ENCODE data around the gene NR4A3.
"Not testable (repeated sequence)": the region's sequence is repeated elsewhere in the genome, so short reads cannot be mapped to it uniquely, and the experiment has no call there.

NR4A3 gene

GRCh38 chr9:99834474-99834873 is 12.8 kb downstream of the NR4A3 start:
- DNase-seq, result no peak

GRCh38 chr9:99835142-99835541 is 13.5 kb downstream of the NR4A3 start:
- no peak for DNase-seq

GRCh38 chr9:99835581-99835980 is 13.9 kb downstream of the NR4A3 start:
- DNase-seq, result no peak

DNA sequence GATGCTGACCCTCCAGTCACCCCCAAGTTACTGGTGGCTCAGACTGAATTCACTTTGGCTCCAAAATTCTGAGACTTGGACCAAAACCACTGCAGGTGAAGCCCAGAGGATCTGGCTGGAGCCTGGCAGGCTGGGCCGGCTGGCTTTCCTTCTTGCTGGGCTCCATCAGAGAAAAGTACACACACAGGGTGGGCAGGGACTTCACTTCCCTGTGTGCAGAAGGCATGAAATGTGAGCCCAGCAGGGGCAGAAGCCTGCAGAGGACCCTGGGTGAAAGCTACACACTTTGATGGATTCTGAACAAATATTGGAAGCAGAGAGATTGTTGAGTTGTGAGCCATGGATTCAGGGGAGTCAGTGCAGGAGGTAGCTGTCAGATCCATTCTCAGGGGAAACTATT is 18.4 kb downstream of the NR4A3 start:
- DNase-seq, result no peak

- DNase-seq, result no peak
These were observed 23.4 kb downstream of the NR4A3 start for GRCh38 chr9:99845063-99845462.

GRCh38 chr9:99848447-99848846 is 26.8 kb downstream of the NR4A3 start:
- no peak for DNase-seq

DNA sequence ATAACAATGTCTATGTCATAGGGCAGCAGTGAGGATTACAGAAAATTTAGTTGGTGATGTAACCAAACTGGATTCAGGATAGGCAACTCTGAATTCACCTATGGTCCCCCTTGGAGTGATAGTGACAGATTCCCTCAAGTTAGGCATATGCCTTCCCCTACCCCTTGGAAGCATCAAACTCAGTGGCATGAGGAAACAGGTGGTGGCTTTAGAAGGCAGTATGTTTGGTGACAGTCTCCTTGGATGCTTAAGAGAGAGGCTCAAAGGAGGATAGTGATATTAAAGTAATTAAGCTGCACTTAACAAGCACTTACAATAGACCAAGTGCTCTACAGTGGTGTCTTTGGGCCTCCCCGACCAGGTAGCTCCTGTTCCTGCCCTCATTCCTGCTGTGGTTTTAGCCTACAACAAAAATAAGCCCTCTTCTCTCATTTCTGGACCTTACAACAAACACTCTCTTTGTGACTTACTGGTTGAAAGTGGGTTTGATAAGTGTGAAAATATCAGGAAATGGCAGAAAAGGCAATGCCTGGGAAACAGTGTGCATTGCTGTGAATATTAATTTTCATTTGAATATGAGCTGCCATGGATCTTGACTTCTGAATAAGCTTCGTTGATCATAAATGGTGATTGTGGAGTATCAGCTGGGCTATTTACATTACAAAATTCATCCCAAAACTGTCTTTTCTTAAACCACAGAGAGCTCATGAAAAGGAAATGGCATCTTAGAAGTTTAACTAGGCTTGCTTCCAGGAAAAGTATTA is 29.2 kb downstream of the NR4A3 start:
- no peak for DNase-seq

GRCh38 chr9:99851500-99851822 is 29.8 kb downstream of the NR4A3 start:
- no peak for DNase-seq

GRCh38 chr9:99852617-99853016 is 30.9 kb downstream of the NR4A3 start:
- no peak for DNase-seq

DNA sequence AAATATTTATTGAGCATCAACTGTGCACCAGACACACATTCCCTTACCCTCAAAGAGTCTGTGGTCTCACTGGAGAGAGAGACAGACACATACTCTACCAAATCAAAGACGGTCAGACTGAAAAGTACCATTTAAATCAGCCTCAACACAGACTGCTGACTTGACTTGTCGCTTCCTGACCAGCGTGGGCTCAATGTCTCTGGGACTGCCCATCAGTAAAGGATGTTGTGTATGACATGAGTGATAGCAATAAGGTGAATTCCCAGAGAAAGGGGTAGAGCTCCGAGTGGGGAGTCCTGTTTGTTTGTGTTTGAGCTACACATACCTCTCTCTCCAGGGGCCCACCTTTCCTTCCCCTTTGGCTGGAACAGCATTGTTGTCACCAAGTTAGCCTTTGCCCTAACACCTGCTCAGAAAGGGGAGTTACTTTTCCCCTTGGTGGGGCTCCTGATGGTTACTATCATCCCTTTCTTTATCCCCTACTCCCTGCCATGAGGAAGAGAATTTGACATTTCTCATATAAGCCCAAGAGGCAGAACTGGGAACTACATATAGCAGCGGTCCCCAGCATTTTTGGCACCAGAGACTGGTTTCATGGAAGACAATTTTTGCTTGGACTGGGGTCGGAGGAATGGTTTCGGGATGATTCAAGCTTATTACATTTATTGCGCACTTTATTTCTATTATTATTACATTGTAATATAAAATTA is 33.9 kb downstream of the NR4A3 start:
- DNase-seq, result no peak

DNA sequence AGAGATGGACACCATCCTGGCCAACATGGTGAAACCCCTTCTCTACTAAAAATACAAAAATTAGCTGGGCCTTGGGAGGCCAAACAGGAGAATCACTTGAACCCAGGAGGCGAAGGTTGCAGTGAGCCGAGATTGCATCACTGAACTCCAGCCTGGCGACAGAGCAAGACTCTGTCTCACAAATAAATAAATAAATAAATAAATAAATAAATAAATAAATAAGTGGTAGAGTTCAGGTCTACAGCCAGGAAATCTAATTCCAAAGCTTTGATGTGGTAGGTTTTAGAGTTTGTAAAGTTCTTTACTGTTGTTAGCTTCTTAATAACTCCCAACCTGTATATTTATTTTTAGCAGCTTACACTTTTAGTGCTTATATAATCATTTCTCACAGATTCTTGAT is 35.9 kb downstream of the NR4A3 start:
- DNase-seq, result not testable (repeated sequence)

DNA sequence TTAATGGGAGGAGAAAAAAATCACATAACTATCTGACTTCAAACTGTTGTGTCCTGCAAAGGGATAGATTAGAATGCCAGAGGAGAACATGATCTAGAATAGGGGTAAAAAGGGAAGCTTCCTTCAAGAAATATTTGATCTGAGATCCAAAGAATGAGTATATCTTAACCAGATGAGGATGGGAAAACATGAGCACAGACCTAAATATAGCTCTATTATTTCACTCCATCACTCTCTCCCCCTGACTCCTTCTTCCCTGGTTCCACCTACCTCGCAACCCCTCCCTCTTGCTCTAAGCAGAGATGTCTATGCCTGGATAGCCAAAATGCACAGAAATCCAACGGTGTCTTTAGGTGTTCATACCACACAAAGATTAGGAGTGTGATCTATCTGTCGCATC is 36.4 kb downstream of the NR4A3 start:
- no peak for DNase-seq

- DNase-seq, result no peak
These were observed 37.7 kb downstream of the NR4A3 start for GRCh38 chr9:99859243-99859980.

DNA sequence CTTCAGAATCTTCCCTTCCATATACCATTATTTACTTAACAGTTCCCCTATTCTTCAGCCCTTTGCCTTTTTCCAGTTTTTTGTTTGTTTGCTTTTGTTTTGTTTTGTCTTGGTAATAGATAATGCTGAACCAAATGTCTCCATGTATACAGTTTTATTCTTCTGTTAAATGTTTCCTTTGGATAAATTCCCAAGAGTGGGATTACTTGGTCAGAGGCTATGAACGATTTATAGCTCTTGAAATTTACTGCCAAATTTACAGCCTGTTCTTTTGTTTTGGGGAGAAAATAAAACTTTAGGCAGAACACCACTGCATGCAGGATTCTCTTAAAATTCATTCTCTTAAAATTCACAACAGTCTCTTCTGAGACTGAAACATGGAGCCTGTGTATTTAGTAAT is 38.6 kb downstream of the NR4A3 start:
- no peak for DNase-seq

- DNase-seq, result no peak
These were observed 42.3 kb downstream of the NR4A3 start for GRCh38 chr9:99863955-99864354.

DNA sequence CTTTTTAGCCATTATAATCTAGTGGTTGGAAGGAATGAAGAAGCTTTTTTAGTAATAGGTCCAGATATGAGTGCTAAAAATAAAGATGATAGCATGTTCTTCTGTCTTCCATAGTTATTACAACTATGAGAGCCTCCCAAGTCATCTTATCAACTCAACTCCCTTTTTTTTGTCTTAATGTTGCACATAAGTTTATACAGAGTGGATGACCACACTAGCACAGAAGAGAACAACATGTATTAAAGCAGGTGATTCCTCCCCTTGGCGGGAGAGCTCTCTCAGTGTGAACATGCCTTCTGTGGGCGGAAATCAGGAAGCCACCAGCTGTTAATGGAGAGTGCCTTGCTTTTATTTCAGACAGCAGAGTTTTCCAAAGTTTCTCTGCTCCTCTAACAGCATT is 44.7 kb downstream of the NR4A3 start:
- peak; percentile 10 to 26 for DNase-seq

GRCh38 chr9:99867536-99867935 is 45.9 kb downstream of the NR4A3 start:
- no peak for DNase-seq

DNA sequence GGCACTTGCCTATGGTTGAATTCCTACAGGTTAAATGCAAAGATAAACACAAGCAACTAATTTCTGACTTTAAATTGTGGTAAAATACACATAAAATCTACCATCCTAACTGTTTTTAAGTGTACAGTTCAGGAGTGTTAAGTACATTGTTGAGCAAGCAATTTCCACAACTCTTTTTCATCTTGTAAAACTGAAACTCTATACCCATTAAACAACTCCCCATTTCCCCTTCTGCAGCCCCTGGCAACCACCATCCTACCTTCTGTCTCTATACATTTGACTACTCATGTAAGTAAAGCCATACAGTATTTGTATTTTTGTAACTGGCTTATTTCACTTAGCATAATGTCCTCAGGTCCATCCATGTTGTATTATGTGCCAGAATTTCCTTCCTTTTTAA is 46.3 kb downstream of the NR4A3 start:
- DNase-seq, result no peak

- DNase-seq, result peak in 1 of 2 donors; percentile 12
These were observed 47.2 kb downstream of the NR4A3 start for GRCh38 chr9:99868845-99869244.

DNA sequence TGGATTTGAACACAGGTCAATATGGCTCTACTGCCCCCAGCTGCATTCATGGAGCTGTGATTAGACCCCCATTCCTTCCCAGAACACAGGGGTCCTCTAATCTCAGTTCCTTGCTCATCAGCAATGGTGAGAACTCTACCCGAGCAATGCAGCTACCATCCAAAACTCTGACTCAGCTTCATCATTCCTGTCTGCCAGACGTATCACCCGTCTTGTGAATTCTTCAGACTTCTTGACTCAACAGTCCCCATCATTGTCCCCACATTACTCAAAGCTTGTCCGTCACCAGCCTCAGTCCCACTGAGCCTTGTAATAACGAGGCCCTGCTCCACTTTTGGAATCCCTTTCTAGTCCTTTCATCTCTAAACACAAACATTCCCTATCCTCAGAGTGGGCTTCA is 48.4 kb downstream of the NR4A3 start:
- DNase-seq, result no peak

- no peak for DNase-seq
These were observed 51.8 kb downstream of the NR4A3 start for GRCh38 chr9:99873531-99873930.

DNA sequence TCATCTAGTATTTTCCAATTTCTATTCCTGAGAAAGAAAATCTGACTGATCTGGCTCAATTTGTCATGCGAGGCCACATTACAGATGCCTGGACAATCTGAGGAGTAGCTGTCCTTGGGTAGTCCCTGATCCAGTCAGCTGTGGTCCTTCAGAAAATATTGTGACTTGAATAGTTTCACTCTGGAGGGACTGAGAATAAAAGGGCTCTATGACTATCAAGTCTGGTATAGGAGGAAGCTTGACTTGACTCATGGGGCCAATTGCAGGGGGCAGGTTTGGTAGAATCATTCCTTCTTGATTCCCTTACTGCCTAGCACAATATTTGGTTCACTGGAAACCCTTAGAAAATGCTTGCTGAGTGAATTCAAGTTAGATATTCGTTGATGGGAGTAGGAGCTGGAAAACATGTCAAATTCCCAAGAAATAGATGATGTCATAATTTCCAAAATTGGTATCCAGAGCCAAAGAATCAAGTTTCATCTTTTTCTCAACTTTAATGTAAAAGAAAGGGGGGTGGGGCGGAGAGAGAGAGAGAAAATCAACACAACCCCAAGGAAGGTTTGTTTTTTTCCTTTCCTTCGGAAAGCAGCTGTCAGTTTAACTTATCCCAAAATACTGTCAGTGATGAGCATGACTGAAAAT is 52.4 kb downstream of the NR4A3 start:
- no peak for DNase-seq

GRCh38 chr9:99876190-99876589 is 54.5 kb downstream of the NR4A3 start:
- DNase-seq, result no peak

All from inflammatory macrophage (primary cell).